22Rv1 (cell line): ENCODE results near the gene ARHGDIA.

ENCODE experiments used
- ZFX ChIP-seq: fragments of 450-650 bp; IDR thresholded peaks from 2 replicates; pipeline ENCODE4 v1.6.1; 2017; ENCODE audit warnings: antibody characterized with exemption, borderline replicate concordance
- TF ChIP-seq, protein P1 (sequence below): fragments of 450-650 bp; IDR thresholded peaks from 2 replicates; pipeline ENCODE4 v1.5.1; 2017; ENCODE audit warnings: mild to moderate bottlenecking

- TF ChIP-seq, protein P1, sequence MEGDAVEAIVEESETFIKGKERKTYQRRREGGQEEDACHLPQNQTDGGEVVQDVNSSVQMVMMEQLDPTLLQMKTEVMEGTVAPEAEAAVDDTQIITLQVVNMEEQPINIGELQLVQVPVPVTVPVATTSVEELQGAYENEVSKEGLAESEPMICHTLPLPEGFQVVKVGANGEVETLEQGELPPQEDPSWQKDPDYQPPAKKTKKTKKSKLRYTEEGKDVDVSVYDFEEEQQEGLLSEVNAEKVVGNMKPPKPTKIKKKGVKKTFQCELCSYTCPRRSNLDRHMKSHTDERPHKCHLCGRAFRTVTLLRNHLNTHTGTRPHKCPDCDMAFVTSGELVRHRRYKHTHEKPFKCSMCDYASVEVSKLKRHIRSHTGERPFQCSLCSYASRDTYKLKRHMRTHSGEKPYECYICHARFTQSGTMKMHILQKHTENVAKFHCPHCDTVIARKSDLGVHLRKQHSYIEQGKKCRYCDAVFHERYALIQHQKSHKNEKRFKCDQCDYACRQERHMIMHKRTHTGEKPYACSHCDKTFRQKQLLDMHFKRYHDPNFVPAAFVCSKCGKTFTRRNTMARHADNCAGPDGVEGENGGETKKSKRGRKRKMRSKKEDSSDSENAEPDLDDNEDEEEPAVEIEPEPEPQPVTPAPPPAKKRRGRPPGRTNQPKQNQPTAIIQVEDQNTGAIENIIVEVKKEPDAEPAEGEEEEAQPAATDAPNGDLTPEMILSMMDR, result no peak
- TF ChIP-seq ZFX, result no peak
Measured at GRCh38 chr17:81841866-81842265, 29.3 kb downstream of the ARHGDIA start.
